Caco-2 (cell line): ENCODE data around the gene CACNB2. TPM values are rescaled to one million over a fixed set of nuclear protein-coding genes. Genes with fewer than 3 reads are reported as not detected.

Experiments
- BruUV-seq: library from RNA; stranded (reverse); fragments of 400-500 nt; replicated peaks from 2 replicates; lab custom pipeline; 2021; lab: Mats Ljungman, UMichigan
- CTCF ChIA-PET: fragments of 300-600 bp; sonication (Branson Sonifier 250); formaldehyde crosslinking; loops from one replicate; lab custom pipeline; 2022; ENCODE audit warnings: antibody characterized with exemption; lab: Charles Lee
- POLR2A ChIA-PET: fragments of 300-600 bp; sonication (Branson Sonifier 250); formaldehyde crosslinking; loops from one replicate; lab custom pipeline; 2022; ENCODE audit warnings: antibody characterized with exemption; lab: Charles Lee
- DNase-seq, 2 experiments: peaks; one replicate each; pipeline versions ENCODE4 v3.0.0 to v3.0.0-alpha.2; 2020 to 2022
- H3K27me3 ChIP-seq: replicated peaks from 2 replicates; pipeline ENCODE4 v1.6.0; 2011; ENCODE audit warnings: low read length; ENCODE audit not compliant: control insufficient read depth, insufficient read depth
- H3K36me3 ChIP-seq: 2 replicates; pipeline ENCODE4 v1.5.1; 2011; ENCODE audit warnings: low read length; ENCODE audit not compliant: control insufficient read depth, insufficient read depth
- H3K4me1 ChIP-seq: fragments of 250-450 bp; sonication (Bioruptor Pico); 2 replicates; pipeline ENCODE4 v1.5.1; 2020; ENCODE audit warnings: mild to moderate bottlenecking
- H3K4me3 ChIP-seq: 2 replicates; pipeline ENCODE4 v1.5.1; 2011; ENCODE audit warnings: low read depth, mild to moderate bottlenecking, control low read depth, low read length
- H3K9me3 ChIP-seq: fragments of 250-450 bp; sonication (Bioruptor Pico); 2 replicates; pipeline ENCODE4 v1.5.1; 2020; ENCODE audit warnings: mild to moderate bottlenecking, moderate library complexity
- H3K27ac Mint-ChIP-seq: one replicate; pipeline ENCODE4 v1.8.0; 2022; ENCODE audit warnings: mixed read lengths; ENCODE audit not compliant: unreplicated experiment
- H3K27me3 Mint-ChIP-seq: one replicate; pipeline ENCODE4 v1.8.0; 2022; ENCODE audit warnings: mixed read lengths; ENCODE audit not compliant: insufficient read depth, unreplicated experiment
- H3K36me3 Mint-ChIP-seq: one replicate; pipeline ENCODE4 v1.8.0; 2022; ENCODE audit warnings: mild to moderate bottlenecking, mixed read lengths; ENCODE audit not compliant: insufficient read depth, unreplicated experiment
- H3K4me1 Mint-ChIP-seq: one replicate; pipeline ENCODE4 v1.8.0; 2022; ENCODE audit warnings: low read depth, mixed read lengths; ENCODE audit not compliant: unreplicated experiment
- H3K4me3 Mint-ChIP-seq: one replicate; pipeline ENCODE4 v1.8.0; 2022; ENCODE audit warnings: mild to moderate bottlenecking, moderate library complexity, mixed read lengths; ENCODE audit not compliant: unreplicated experiment
- H3K9me3 Mint-ChIP-seq: one replicate; pipeline ENCODE4 v1.8.0; 2022; ENCODE audit warnings: mixed read lengths; ENCODE audit not compliant: unreplicated experiment
- CTCF ChIP-seq, 2 experiments: fragments of 200-600 bp in 1 of 2; IDR thresholded peaks; 1 replicate in 1 of 2; 2 replicates in 1 of 2; pipeline versions ENCODE4 v1.5.1 to v1.8.0; 2011 to 2022; ENCODE audit warnings: antibody characterized with exemption in 1 of 2, control low read depth in 1 of 2, inconsistent platforms in 1 of 2, low read depth in 1 of 2, low read length in 1 of 2, mild to moderate bottlenecking in 1 of 2, moderate library complexity in 1 of 2; ENCODE audit not compliant: insufficient read depth in 1 of 2, severe bottlenecking in 1 of 2, unreplicated experiment in 1 of 2
- intact Hi-C: fragments of 100-400 bp; cut with micrococcal nuclease; formaldehyde crosslinking; loops from one replicate; pipeline ENCODE4 v1.10.0; 2022; ENCODE audit not compliant: unreplicated experiment
- total RNA-seq: library from RNA; stranded (reverse); gene quantifications from 2 replicates; pipeline ENCODE4 v1.2.3, GENCODE V29; 2022

CACNB2 gene
- total RNA-seq, 1 experiment from 2014 or later, result 0.98 TPM

- no peaks in the 10 kb centered on the region for H3K36me3 ChIP-seq
- no peak overlapping the region for H3K4me3 ChIP-seq
- no peaks in the 10 kb centered on the region for H3K4me1 ChIP-seq
- H3K4me1 Mint-ChIP-seq, result no peaks in the 10 kb centered on the region
- no peak overlapping the region for H3K27ac Mint-ChIP-seq
- H3K27me3 Mint-ChIP-seq, result peaks cover 18% of the 10 kb centered on the region
- no peak overlapping the region for H3K4me3 Mint-ChIP-seq
- CTCF ChIA-PET, result no interaction called here
- H3K36me3 Mint-ChIP-seq, result no peaks in the 10 kb centered on the region
- H3K9me3 Mint-ChIP-seq, result no peaks in the 10 kb centered on the region
- intact Hi-C loops, result no loop called here
- no peaks in the 10 kb centered on the region for H3K9me3 ChIP-seq
- DNase-seq, result no peak
- H3K27me3 ChIP-seq, result no peaks in the 10 kb centered on the region
- POLR2A ChIA-PET, result no interaction called here
- TF ChIP-seq CTCF (IDR thresholded peaks at IDR 0.05; ENCODE audit: insufficient read depth in 1 of 2, low read depth in 1 of 2, low read length in 1 of 2, severe bottlenecking in 1 of 2, unreplicated experiment in 1 of 2), result no peak
- no TSS peak for BruUV-seq
Observed at GRCh38 chr10:18303851-18304801, 163.9 kb downstream of the CACNB2 start.

- no peak for TF ChIP-seq CTCF (IDR thresholded peaks at IDR 0.05; ENCODE audit: insufficient read depth in 1 of 2, low read depth in 1 of 2, low read length in 1 of 2, severe bottlenecking in 1 of 2, unreplicated experiment in 1 of 2)
- no peaks in the 10 kb centered on the region for H3K9me3 Mint-ChIP-seq
- BruUV-seq, result no TSS peak
- H3K27me3 Mint-ChIP-seq, result peaks cover 18% of the 10 kb centered on the region
- no peaks in the 10 kb centered on the region for H3K4me1 Mint-ChIP-seq
- ChIA-PET CTCF (no interaction called here), POLR2A (no interaction called here)
- Histone ChIP-seq H3K27me3 (no peaks in the 10 kb centered on the region), H3K9me3 (no peaks in the 10 kb centered on the region), H3K4me3 (no peak overlapping the region), H3K4me1 (no peaks in the 10 kb centered on the region), H3K36me3 (no peaks in the 10 kb centered on the region)
- H3K36me3 Mint-ChIP-seq, result no peaks in the 10 kb centered on the region
- H3K4me3 Mint-ChIP-seq, result no peak overlapping the region
- intact Hi-C loops, result no loop called here
- no peak overlapping the region for H3K27ac Mint-ChIP-seq
- no peak for DNase-seq
Observed at GRCh38 chr10:18306031-18306430, 165.8 kb downstream of the CACNB2 start.

GRCh38 chr10:18308600-18308999, 168.4 kb downstream of the CACNB2 start:
- H3K36me3 Mint-ChIP-seq, result no peaks in the 10 kb centered on the region
- no peaks in the 10 kb centered on the region for H3K9me3 Mint-ChIP-seq
- no peaks in the 10 kb centered on the region for H3K36me3 ChIP-seq
- H3K4me3 Mint-ChIP-seq, result no peak overlapping the region
- H3K27me3 ChIP-seq, result peaks cover 2% of the 10 kb centered on the region
- H3K4me1 Mint-ChIP-seq, result no peaks in the 10 kb centered on the region
- DNase-seq, result no peak
- no peaks in the 10 kb centered on the region for H3K4me1 ChIP-seq
- H3K27me3 Mint-ChIP-seq, result peaks cover 21% of the 10 kb centered on the region
- no peak overlapping the region for H3K27ac Mint-ChIP-seq
- CTCF ChIA-PET, result no interaction called here
- H3K4me3 ChIP-seq, result no peak overlapping the region
- H3K9me3 ChIP-seq, result no peaks in the 10 kb centered on the region
- no TSS peak for BruUV-seq
- no peak for TF ChIP-seq CTCF (IDR thresholded peaks at IDR 0.05; ENCODE audit: insufficient read depth in 1 of 2, low read depth in 1 of 2, low read length in 1 of 2, severe bottlenecking in 1 of 2, unreplicated experiment in 1 of 2)
- intact Hi-C loops, result no loop called here
- POLR2A ChIA-PET, result no interaction called here
